ENCODE results near the gene L3MBTL4. TPM values are rescaled to one million over a fixed set of nuclear protein-coding genes. Genes with fewer than 3 reads are reported as not detected.
"Not testable (repeated sequence)": the region's sequence is repeated elsewhere in the genome, so short reads cannot be mapped to it uniquely, and the experiment has no call there.

L3MBTL4 gene
- total and polyA plus RNA-seq, 12 donors: 3.9 to 22.6 (median 8.7) TPM

DNA sequence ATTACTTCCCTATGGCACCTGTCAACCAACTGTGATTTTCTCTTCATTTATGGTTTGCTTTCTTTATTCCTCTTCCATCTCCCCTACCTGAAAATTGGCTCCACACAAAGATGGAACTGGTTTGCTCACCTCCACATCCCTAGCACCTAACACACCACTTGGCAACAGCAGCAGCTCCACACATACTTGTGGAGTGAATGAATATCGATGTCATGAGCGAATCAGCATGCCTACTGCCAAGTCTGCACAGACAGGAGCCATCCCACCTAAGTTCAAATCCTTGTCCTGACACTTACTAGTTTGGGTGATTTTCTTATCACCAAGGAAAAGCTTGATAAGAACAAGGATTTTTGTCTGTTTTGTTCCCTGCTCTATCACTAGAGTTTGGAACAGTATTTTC lies 328.0 kb downstream of the L3MBTL4 start:
- TF ChIP-seq POLR2A (IDR thresholded peaks at IDR 0.05): no peak
- TF ChIP-seq, protein P1, sequence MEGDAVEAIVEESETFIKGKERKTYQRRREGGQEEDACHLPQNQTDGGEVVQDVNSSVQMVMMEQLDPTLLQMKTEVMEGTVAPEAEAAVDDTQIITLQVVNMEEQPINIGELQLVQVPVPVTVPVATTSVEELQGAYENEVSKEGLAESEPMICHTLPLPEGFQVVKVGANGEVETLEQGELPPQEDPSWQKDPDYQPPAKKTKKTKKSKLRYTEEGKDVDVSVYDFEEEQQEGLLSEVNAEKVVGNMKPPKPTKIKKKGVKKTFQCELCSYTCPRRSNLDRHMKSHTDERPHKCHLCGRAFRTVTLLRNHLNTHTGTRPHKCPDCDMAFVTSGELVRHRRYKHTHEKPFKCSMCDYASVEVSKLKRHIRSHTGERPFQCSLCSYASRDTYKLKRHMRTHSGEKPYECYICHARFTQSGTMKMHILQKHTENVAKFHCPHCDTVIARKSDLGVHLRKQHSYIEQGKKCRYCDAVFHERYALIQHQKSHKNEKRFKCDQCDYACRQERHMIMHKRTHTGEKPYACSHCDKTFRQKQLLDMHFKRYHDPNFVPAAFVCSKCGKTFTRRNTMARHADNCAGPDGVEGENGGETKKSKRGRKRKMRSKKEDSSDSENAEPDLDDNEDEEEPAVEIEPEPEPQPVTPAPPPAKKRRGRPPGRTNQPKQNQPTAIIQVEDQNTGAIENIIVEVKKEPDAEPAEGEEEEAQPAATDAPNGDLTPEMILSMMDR (IDR thresholded peaks at IDR 0.05): no peak
- DNase-seq: no peak
- H3K36me3 ChIP-seq (replicated peaks in 1 of 2): no peaks in the 10 kb centered on the region
- no peaks in the 10 kb centered on the region for H3K9me3 ChIP-seq (replicated peaks in 1 of 3)
- H3K4me1 ChIP-seq (replicated peaks in 1 of 2): no peaks in the 10 kb centered on the region
- no peaks in the 10 kb centered on the region for H3K27me3 ChIP-seq
- no peak overlapping the region for H3K4me3 ChIP-seq
- intact Hi-C loops (cut with DNase I): no loop called here
- WGBS, 4 donors: 90 to 94% (median 93%) methylated on average over 2 of the region's 2 CpGs
- no peak overlapping the region for H3K27ac ChIP-seq

DNA sequence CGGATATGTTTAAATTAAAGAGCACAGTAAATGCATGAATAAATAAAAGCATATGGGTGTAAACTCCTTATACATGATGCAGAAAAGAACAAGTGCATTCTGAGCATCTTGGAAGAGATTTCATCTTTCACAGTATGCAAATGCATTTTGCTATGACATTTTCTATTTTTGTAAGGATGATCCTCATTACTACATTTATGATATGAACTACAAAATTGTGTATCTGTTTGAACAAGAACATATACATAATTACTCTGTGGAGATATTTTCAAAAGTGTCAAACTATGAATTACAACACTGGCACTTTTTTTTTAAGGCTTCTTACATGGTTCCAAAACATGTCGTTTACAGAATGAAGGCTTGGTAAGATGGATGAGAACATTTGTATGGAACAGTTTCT lies 335.3 kb downstream of the L3MBTL4 start:
- H3K27me3 ChIP-seq: no peaks in the 10 kb centered on the region
- intact Hi-C loops (cut with DNase I): no loop called here
- no peak overlapping the region for H3K27ac ChIP-seq
- no peak for TF ChIP-seq POLR2A (IDR thresholded peaks at IDR 0.05)
- TF ChIP-seq, protein P1 (IDR thresholded peaks at IDR 0.05): no peak
- H3K36me3 ChIP-seq (replicated peaks in 1 of 2): no peaks in the 10 kb centered on the region
- H3K4me1 ChIP-seq (replicated peaks in 1 of 2): no peaks in the 10 kb centered on the region
- no peak overlapping the region for H3K4me3 ChIP-seq
- H3K9me3 ChIP-seq (replicated peaks in 1 of 3): no peaks in the 10 kb centered on the region
- WGBS, 4 donors: 69 to 82% (median 74%) methylated on average over 2 of the region's 2 CpGs
- DNase-seq: no peak

DNA sequence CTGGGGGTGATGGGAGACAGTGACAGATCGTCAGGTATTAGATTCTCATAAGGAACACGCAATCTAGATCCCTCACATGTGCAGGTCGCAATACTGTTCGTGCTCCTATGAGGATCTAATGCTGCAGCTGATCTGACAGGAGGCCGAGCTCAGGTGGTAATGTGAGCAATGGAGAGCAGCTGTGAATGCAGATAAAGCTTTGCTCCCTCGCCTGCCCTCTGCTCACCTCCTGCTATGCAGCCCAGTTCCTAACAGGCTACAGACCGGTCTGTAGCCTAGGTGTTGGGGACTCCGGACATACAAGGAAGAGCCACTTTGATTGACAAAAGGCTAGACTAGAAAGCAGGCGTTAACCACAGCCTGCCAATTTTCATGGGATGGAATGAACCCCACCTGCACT lies 335.8 kb downstream of the L3MBTL4 start:
- no peaks in the 10 kb centered on the region for H3K9me3 ChIP-seq (replicated peaks in 1 of 3)
- 83 to 95% (median 89%) methylated on average over 7 to 9 of the region's 9 CpGs for WGBS, 4 donors
- no peaks in the 10 kb centered on the region for H3K36me3 ChIP-seq (replicated peaks in 1 of 2)
- no peak for DNase-seq
- no peaks in the 10 kb centered on the region for H3K4me1 ChIP-seq (replicated peaks in 1 of 2)
- no peak overlapping the region for H3K4me3 ChIP-seq
- intact Hi-C loops (cut with DNase I): no loop called here
- H3K27me3 ChIP-seq: no peaks in the 10 kb centered on the region
- TF ChIP-seq, protein P1 (IDR thresholded peaks at IDR 0.05): no peak
- TF ChIP-seq POLR2A (IDR thresholded peaks at IDR 0.05): no peak
- no peak overlapping the region for H3K27ac ChIP-seq

DNA sequence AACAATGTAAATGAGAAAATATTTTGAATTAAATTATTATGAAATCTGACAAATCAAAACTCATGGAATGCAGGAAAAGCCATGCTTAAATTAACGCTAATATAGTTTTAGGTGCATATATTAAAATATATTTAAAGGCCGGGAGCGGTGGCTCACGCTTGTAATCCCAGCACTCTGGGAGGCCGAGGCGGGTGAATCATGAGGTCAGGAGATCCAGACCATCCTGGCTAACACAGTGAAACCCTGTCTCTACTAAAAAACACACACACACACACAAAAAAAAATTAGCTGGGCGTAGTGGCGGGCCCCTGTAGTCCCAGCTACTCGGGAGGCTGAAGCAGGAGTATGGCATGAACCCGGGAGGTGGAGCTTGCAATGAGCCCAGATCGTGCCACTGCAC lies 342.3 kb downstream of the L3MBTL4 start:
- DNase-seq; H3K27ac ChIP-seq; H3K27me3 ChIP-seq; H3K4me1 ChIP-seq (replicated peaks in 1 of 2); H3K4me3 ChIP-seq; H3K36me3 ChIP-seq (replicated peaks in 1 of 2); H3K9me3 ChIP-seq (replicated peaks in 1 of 3); intact Hi-C loops (cut with DNase I): not testable (repeated sequence)
- 85 to 97% (median 96%) methylated on average over 7 to 11 of the region's 11 CpGs for WGBS, 4 donors

DNA sequence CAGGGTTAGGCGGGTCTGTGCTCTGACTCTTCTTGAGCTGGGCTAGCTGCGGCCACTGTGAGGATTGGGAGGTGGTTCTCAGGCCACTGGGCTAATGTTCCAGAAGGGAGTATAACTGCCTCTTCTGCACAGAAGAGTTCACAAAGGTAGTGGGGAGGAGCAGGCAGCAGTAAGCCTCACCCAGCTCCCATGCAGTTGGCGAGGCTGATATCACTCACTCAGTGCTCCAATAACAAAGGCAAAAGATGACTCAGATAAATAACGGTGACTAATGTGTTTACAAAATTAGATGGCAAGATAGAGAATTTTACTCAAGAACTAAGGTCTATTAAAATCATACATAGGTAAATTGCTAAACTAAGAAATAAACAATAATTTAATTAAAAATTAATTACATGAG lies 345.2 kb downstream of the L3MBTL4 start:
- 74 to 81% (median 79%) methylated on average over 4 of the region's 4 CpGs for WGBS, 4 donors
- intact Hi-C loops (cut with DNase I): no loop called here

More for the DNA sequence above, 345.2 kb downstream of the L3MBTL4 start:
- TF ChIP-seq, protein P1 (IDR thresholded peaks at IDR 0.05): no peak
- TF ChIP-seq POLR2A (IDR thresholded peaks at IDR 0.05): no peak
- Histone ChIP-seq H3K4me3 (no peak overlapping the region), H3K4me1 (replicated peaks in 1 of 2) (no peaks in the 10 kb centered on the region), H3K27me3 (no peaks in the 10 kb centered on the region), H3K27ac (no peak overlapping the region), H3K9me3 (replicated peaks in 1 of 3) (no peaks in the 10 kb centered on the region), H3K36me3 (replicated peaks in 1 of 2) (no peaks in the 10 kb centered on the region)
- no peak for DNase-seq

Measured in adrenal gland (tissue), 12 donors.